ENCODE data around the gene ITPA.

ITPA gene

DNA sequence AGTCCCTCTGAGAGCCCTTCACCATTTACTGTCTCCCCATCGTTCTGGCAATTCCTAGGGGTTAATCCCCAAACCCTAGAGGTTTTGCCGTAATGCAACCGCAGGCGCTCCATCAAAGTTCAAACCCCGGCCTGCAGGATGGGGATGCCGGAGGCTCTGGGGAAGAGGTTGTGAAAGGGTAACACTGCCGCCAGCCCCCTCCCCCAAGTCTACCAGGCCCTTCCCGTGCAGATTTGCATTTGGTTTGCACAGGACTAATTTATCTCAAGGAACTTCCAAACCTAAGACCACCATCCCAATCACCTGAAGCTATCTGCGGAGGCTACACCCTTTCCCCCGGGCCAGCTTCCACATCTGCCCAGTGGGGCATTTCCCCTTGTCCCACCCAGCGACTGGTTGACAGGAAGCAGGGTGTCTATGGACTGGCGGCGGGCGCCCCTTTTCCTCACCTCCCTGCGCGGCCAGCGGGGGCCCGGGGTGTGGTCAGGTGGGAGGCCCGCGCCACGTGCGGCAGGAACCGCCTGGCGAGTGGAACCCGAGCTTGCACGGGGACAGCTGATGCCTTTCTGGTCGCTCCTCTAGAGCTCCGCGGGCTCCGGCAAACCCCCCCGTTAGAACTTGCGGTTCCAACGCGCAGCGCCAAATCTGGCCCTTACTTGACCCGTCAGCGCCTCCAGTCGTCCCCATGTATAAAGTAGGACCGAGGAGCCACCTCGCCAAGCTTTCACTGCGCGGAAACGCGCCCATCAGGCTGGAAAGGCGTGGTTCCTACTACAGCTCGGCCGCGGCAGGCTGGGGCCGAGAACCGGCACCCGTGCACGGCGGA, 39.1 kb downstream of the ITPA start:
- peak; percentile 40 for DNase-seq

GRCh38 chr20:3248993-3249347, 39.7 kb downstream of the ITPA start:
- DNase-seq: no peak

DNA sequence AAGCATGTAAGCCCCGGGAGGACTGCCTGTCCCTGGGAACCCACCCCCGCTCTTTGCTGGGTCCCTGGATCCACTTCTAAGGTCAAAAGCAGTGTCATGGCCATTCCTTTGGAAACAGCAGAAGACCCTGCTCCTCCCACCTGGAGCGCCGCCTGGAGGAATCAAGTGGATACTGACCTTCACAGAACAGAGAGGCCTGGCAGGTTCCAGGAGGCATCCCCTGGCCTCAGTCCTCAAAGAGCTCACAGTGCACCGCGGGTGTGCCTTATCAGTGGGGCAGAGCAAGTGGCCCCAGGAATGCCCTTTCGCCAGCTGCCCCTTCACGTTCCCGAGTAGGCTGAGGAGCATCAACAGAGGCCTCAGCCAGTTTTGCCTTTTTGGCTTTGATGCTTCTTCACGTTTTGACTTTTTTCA, 40.8 kb downstream of the ITPA start:
- DNase-seq: peak; percentile 70

DNA sequence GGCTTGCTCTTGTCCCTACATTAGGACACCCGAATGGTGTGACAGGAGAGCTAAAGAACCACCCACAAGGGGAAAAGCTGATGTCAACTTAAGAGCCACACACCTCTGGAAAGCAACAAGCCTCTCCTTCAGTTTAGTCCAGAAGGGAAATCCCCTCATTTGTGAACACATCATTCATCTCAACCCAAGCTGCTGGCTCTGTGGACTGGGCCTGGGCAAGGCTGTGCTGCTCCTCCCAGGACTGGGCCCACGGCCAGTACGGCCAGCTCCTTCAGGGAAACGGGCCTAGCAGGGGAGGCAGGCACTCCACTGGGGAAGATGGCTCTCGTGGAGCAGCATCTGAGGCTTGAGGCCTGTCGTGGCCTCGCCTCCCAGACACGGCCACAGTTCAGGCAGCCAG, 42.5 kb downstream of the ITPA start:
- no peak for DNase-seq

DNA sequence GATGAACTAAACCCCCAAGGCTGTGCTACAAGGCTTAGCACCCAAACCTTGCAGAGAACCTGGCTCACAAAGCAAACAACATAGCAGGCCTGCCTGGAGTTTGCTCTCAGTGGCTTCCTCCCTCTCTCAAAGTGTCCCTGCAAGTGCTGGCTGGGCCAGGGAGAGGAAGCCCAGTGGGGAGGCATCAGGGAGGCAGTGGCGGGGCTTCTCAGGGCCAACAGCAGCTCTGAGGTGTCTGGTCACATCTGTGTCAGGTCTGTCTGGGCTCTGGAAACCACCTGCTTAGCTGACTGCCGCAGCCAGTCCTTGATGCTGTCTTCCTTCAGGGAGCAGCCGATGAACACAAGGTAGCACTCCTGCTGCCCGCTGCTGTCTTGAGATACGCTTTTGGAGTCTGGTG, 46.4 kb downstream of the ITPA start:
- no peak for DNase-seq

- no peak for DNase-seq
These were observed 49.1 kb downstream of the ITPA start for GRCh38 chr20:3258429-3258828.

DNA sequence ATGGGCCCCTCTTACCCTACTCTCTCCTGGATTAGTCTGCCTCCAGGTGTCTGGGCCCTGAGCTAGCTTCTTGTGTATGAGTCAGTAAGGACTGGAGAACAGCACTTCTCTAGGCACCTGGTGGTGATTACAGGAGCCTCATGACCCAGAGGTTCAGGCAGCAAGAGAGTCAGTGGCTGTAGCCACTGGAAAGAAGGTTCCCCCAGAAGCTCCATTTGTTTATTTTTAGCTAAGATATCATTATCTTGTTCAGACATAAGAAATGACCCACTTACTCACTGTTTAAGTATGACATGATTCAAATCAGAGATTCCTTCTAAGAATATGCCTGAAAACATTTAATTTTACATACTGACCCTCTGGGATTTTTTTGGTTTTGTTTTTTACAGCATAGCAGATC, 53.3 kb downstream of the ITPA start:
- DNase-seq: no peak

GRCh38 chr20:3270051-3270450, 60.8 kb downstream of the ITPA start:
- no peak for DNase-seq

- no peak for DNase-seq
These were observed 64.1 kb downstream of the ITPA start for GRCh38 chr20:3273371-3273770.

Data from NCI-H82 (cell line).